ENCODE measurements around the gene GAK.

DNA sequence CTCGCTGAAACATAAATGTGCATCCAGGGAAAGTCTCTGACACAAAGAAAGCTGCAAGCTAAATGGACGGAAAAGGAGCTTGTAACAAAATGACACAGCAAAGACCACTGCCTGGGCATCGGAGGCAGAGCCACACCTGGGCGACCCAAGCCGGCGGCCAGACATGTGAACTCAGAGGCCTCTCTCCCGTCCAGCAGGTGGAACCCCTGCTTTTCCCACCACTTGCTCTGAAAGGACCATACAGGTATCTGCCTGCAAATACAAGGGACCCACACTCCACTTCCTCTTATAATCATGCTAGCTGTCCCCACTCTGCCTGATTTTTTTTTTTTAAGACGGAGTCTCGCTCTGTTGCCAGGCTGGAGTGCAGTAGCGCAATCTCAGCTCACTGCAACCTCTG, 118.2 kb downstream of the GAK start:
- TF ChIP-seq, protein P1, sequence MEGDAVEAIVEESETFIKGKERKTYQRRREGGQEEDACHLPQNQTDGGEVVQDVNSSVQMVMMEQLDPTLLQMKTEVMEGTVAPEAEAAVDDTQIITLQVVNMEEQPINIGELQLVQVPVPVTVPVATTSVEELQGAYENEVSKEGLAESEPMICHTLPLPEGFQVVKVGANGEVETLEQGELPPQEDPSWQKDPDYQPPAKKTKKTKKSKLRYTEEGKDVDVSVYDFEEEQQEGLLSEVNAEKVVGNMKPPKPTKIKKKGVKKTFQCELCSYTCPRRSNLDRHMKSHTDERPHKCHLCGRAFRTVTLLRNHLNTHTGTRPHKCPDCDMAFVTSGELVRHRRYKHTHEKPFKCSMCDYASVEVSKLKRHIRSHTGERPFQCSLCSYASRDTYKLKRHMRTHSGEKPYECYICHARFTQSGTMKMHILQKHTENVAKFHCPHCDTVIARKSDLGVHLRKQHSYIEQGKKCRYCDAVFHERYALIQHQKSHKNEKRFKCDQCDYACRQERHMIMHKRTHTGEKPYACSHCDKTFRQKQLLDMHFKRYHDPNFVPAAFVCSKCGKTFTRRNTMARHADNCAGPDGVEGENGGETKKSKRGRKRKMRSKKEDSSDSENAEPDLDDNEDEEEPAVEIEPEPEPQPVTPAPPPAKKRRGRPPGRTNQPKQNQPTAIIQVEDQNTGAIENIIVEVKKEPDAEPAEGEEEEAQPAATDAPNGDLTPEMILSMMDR (IDR thresholded peaks at IDR 0.05; ENCODE audit: insufficient read depth, low read length, poor library complexity, severe bottlenecking), result no peak
- TF ChIP-seq EZH2phosphoT487 (conservative IDR thresholded peaks at IDR 0.05; ENCODE audit: low read length), result no peak

Data from SU-DHL-6 (cell line).